NCI-H526 (cell line): ENCODE measurements around the gene GAST.
A peak's percentile ranks its signal among the peaks of the same experiment; 100 is the strongest.

ENCODE experiments used
- DNase-seq, 2 experiments: peaks; one replicate each; lab custom pipeline; 2025; lab: John Stamatoyannopoulos, UW

The GAST gene

GRCh38 chr17:41707803-41708669 is 4.1 kb upstream of the GAST start:
- DNase-seq, result no peak

- peak; percentile 14 to 46 for DNase-seq
These were observed 1.6 kb upstream of the GAST start for GRCh38 chr17:41710472-41711090.

GRCh38 chr17:41717408-41718286 is 5.5 kb downstream of the GAST start:
- DNase-seq, result no peak

GRCh38 chr17:41718287-41718645 is 6.1 kb downstream of the GAST start:
- no peak for DNase-seq

GRCh38 chr17:41722231-41722630 is 10.1 kb downstream of the GAST start:
- no peak for DNase-seq

- DNase-seq, result peak in 1 of 2 experiments; percentile 43
These were observed 11.8 kb downstream of the GAST start for GRCh38 chr17:41723801-41724475.

GRCh38 chr17:41724476-41725050 is 12.4 kb downstream of the GAST start:
- peak; percentile 95 to 96 for DNase-seq

GRCh38 chr17:41725134-41725533 is 13.0 kb downstream of the GAST start:
- peak; percentile 28 to 55 for DNase-seq

- no peak for DNase-seq
These were observed 15.9 kb downstream of the GAST start for GRCh38 chr17:41728056-41728455.

GRCh38 chr17:41730479-41730878 is 18.3 kb downstream of the GAST start:
- no peak for DNase-seq

GRCh38 chr17:41731836-41732235 is 19.7 kb downstream of the GAST start:
- no peak for DNase-seq

GRCh38 chr17:41733348-41734138 is 21.4 kb downstream of the GAST start:
- peak in 1 of 2 experiments; percentile 47 for DNase-seq

- peak in 1 of 2 experiments; percentile 74 for DNase-seq
These were observed 22.2 kb downstream of the GAST start, which contains the start of gene HAP1 for GRCh38 chr17:41734139-41734948. Gene HAP1, minus strand, starts transcription at chr17:41734643. Its CDS starts 9 bp downstream, at chr17:41734634.

GRCh38 chr17:41734949-41735313 is 22.8 kb downstream of the GAST start:
- DNase-seq, result no peak

GRCh38 chr17:41735744-41736143 is 23.6 kb downstream of the GAST start:
- DNase-seq, result no peak

GRCh38 chr17:41736983-41737679 is 25.0 kb downstream of the GAST start:
- DNase-seq, result no peak

- DNase-seq, result no peak
These were observed 25.5 kb downstream of the GAST start for GRCh38 chr17:41737680-41738023.

GRCh38 chr17:41738077-41738800 is 26.1 kb downstream of the GAST start:
- peak; percentile 59 to 90 for DNase-seq

- DNase-seq, result no peak
These were observed 26.6 kb downstream of the GAST start for GRCh38 chr17:41738801-41739112.
